ENCODE data around the gene FOXP1.

Gene FOXP1

GRCh38 chr3:71371282-71371681, 212.2 kb downstream of the FOXP1 start:
- H3K27ac ChIP-seq (ENCODE audit: low read depth, low read length): no peak overlapping the region
- no peak overlapping the region for H3K4me3 ChIP-seq (ENCODE audit: low read length)
- peaks cover 6% of the 10 kb centered on the region; the same call in 1 of the 2 replicates for H4K20me1 ChIP-seq (ENCODE audit: control insufficient read depth, insufficient read depth, low read depth, low read length)
- H3K27me3 ChIP-seq (ENCODE audit: control insufficient read depth, low read length): no peaks in the 10 kb centered on the region
- H3K9me2 ChIP-seq (replicated peaks; ENCODE audit: control insufficient read depth, low read length): no peaks in the 10 kb centered on the region
- no peaks in the 10 kb centered on the region; the same call in 1 of the 2 replicates for H3K36me3 ChIP-seq (ENCODE audit: control insufficient read depth, low read length)
- no peaks in the 10 kb centered on the region for H3K9me3 ChIP-seq (ENCODE audit: control insufficient read depth, insufficient read depth, low read length)
- peaks cover 15% of the 10 kb centered on the region for H3K4me1 ChIP-seq (ENCODE audit: control insufficient read depth, low read length)
- H3K79me2 ChIP-seq (ENCODE audit: control insufficient read depth, low read length): peaks cover 86% of the 10 kb centered on the region
- H3K4me2 ChIP-seq (ENCODE audit: low read length): no peak overlapping the region
- TF ChIP-seq CTCF (IDR thresholded peaks at IDR 0.05; ENCODE audit: low read depth, low read length, poor library complexity, severe bottlenecking) (no peak), EZH2phosphoT487 (IDR thresholded peaks at IDR 0.05; ENCODE audit: borderline replicate concordance, low read length) (no peak)
- H3F3A ChIP-seq (ENCODE audit: control insufficient read depth, insufficient read depth): no peaks in the 10 kb centered on the region

GRCh38 chr3:71370467-71370866, 213.1 kb downstream of the FOXP1 start:
- H3K4me2 ChIP-seq (ENCODE audit: low read length): no peak overlapping the region
- peaks cover 85% of the 10 kb centered on the region for H3K79me2 ChIP-seq (ENCODE audit: control insufficient read depth, low read length)
- H4K20me1 ChIP-seq (ENCODE audit: control insufficient read depth, insufficient read depth, low read depth, low read length): peaks cover 6% of the 10 kb centered on the region; the same call in 1 of the 2 replicates
- no peak for TF ChIP-seq CTCF (IDR thresholded peaks at IDR 0.05; ENCODE audit: low read depth, low read length, poor library complexity, severe bottlenecking)
- no peak for TF ChIP-seq EZH2phosphoT487 (IDR thresholded peaks at IDR 0.05; ENCODE audit: borderline replicate concordance, low read length)
- H3F3A ChIP-seq (ENCODE audit: control insufficient read depth, insufficient read depth): no peaks in the 10 kb centered on the region
- H3K4me1 ChIP-seq (ENCODE audit: control insufficient read depth, low read length): peaks cover 15% of the 10 kb centered on the region
- H3K27me3 ChIP-seq (ENCODE audit: control insufficient read depth, low read length): no peaks in the 10 kb centered on the region
- no peaks in the 10 kb centered on the region for H3K9me2 ChIP-seq (replicated peaks; ENCODE audit: control insufficient read depth, low read length)
- no peaks in the 10 kb centered on the region for H3K9me3 ChIP-seq (ENCODE audit: control insufficient read depth, insufficient read depth, low read length)
- H3K27ac ChIP-seq (ENCODE audit: low read depth, low read length): no peak overlapping the region
- no peak overlapping the region for H3K4me3 ChIP-seq (ENCODE audit: low read length)
- H3K36me3 ChIP-seq (ENCODE audit: control insufficient read depth, low read length): no peaks in the 10 kb centered on the region; the same call in 1 of the 2 replicates

- H3K4me1 ChIP-seq (ENCODE audit: control insufficient read depth, low read length): peaks cover 20% of the 10 kb centered on the region
Measured at GRCh38 chr3:71369701-71370391, 213.7 kb downstream of the FOXP1 start.

More at GRCh38 chr3:71369701-71370391, 213.7 kb downstream of the FOXP1 start:
- Histone ChIP-seq H3K79me2 (ENCODE audit: control insufficient read depth, low read length) (peaks cover 83% of the 10 kb centered on the region), H3K4me3 (ENCODE audit: low read length) (no peak overlapping the region), H4K20me1 (ENCODE audit: control insufficient read depth, insufficient read depth, low read depth, low read length) (peaks cover 6% of the 10 kb centered on the region; the same call in 1 of the 2 replicates), H3K27me3 (ENCODE audit: control insufficient read depth, low read length) (no peaks in the 10 kb centered on the region), H3K27ac (ENCODE audit: low read depth, low read length) (no peak overlapping the region), H3K9me2 (replicated peaks; ENCODE audit: control insufficient read depth, low read length) (no peaks in the 10 kb centered on the region), H3K9me3 (ENCODE audit: control insufficient read depth, insufficient read depth, low read length) (no peaks in the 10 kb centered on the region), H3K36me3 (ENCODE audit: control insufficient read depth, low read length) (no peaks in the 10 kb centered on the region; the same call in 1 of the 2 replicates), H3F3A (ENCODE audit: control insufficient read depth, insufficient read depth) (no peaks in the 10 kb centered on the region), H3K4me2 (ENCODE audit: low read length) (no peak overlapping the region)
- no peak for TF ChIP-seq CTCF (IDR thresholded peaks at IDR 0.05; ENCODE audit: low read depth, low read length, poor library complexity, severe bottlenecking)
